Measurements from ENCODE around the gene ZSWIM3. TPM values are rescaled to one million over a fixed set of nuclear protein-coding genes. Genes with fewer than 3 reads are reported as not detected.

ZSWIM3 gene
- polyA plus RNA-seq, 1 donor from 2014 or later, result 14.3 TPM

DNA sequence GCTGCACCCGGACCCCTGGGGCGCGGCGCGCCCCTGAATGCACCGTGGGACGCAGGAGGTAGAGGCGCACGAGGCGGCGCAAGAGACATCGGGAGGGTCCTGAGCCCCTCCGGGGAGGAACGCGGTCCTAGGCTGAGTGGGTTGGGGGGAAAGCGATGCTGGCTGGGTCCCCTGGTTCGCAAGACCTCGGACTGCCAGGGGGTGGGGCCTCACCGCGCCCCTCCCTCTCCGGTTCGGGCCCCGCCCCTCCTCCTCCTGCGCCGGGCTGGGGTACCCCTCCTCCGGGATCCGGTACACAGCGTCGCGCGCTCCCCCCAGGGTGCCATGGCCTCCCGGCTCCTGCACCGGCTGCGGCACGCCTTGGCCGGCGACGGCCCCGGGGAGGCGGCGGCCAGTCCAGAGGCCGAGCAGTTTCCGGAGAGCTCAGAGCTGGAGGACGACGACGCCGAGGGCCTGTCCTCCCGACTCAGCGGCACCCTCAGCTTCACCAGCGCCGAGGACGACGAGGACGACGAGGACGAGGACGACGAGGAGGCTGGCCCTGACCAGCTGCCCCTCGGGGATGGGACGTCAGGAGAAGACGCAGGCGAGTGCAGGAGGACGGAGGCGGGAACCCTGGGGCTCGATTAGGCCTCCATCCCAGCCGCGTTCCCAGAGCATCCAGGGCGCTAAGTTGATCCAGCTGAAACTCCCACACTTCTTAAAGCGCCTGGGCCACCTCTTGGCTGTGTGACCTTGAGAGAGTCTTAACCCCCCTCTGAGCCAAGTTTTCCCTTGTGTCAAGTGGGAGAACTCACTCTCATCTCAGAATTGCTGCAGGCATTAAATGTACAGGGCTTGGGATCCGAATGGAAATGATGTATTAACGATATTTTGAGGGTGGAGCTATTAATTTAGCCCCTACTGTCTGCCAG, 23.3 kb upstream of the ZSWIM3 start:
- Histone ChIP-seq H3K79me2 (replicated peaks; ENCODE audit: insufficient read depth, low read length) (no peaks in the 10 kb centered on the region), H3K4me3 (ENCODE audit: low read length) (peak overlapping the region; percentile 76), H4K20me1 (ENCODE audit: insufficient read depth) (no peaks in the 10 kb centered on the region), H3K9ac (ENCODE audit: low read length) (peak overlapping the region; percentile 68), H2AFZ (ENCODE audit: low read depth, low read length) (peak overlapping the region; percentile 45), H3K27me3 (ENCODE audit: insufficient read depth, low read depth, low read length) (no peaks in the 10 kb centered on the region), H3K9me3 (ENCODE audit: low read length) (no peaks in the 10 kb centered on the region), H3F3A (ENCODE audit: insufficient read depth, low read length, poor library complexity, severe bottlenecking) (no peaks in the 10 kb centered on the region), H3K9me2 (ENCODE audit: insufficient read depth, low read length) (no peaks in the 10 kb centered on the region), H3K36me3 (ENCODE audit: insufficient read depth, low read length) (no peaks in the 10 kb centered on the region), H3K27ac (ENCODE audit: low read length) (no peak overlapping the region), H3K4me2 (ENCODE audit: low read length) (peak overlapping the region; percentile 48)
- no peak for TF ChIP-seq EP300 (conservative IDR thresholded peaks at IDR 0.05; ENCODE audit: poor library complexity, severe bottlenecking)
- TF ChIP-seq MXI1 (conservative IDR thresholded peaks at IDR 0.05; ENCODE audit: poor library complexity, severe bottlenecking), result peak; percentile 7
- TF ChIP-seq EZH2 (IDR thresholded peaks at IDR 0.05; ENCODE audit: borderline replicate concordance, insufficient read depth, low read length, poor library complexity, severe bottlenecking), result no peak
- TF ChIP-seq, protein P1, sequence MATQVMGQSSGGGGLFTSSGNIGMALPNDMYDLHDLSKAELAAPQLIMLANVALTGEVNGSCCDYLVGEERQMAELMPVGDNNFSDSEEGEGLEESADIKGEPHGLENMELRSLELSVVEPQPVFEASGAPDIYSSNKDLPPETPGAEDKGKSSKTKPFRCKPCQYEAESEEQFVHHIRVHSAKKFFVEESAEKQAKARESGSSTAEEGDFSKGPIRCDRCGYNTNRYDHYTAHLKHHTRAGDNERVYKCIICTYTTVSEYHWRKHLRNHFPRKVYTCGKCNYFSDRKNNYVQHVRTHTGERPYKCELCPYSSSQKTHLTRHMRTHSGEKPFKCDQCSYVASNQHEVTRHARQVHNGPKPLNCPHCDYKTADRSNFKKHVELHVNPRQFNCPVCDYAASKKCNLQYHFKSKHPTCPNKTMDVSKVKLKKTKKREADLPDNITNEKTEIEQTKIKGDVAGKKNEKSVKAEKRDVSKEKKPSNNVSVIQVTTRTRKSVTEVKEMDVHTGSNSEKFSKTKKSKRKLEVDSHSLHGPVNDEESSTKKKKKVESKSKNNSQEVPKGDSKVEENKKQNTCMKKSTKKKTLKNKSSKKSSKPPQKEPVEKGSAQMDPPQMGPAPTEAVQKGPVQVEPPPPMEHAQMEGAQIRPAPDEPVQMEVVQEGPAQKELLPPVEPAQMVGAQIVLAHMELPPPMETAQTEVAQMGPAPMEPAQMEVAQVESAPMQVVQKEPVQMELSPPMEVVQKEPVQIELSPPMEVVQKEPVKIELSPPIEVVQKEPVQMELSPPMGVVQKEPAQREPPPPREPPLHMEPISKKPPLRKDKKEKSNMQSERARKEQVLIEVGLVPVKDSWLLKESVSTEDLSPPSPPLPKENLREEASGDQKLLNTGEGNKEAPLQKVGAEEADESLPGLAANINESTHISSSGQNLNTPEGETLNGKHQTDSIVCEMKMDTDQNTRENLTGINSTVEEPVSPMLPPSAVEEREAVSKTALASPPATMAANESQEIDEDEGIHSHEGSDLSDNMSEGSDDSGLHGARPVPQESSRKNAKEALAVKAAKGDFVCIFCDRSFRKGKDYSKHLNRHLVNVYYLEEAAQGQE (IDR thresholded peaks at IDR 0.05; ENCODE audit: borderline replicate concordance), result no peak
- peak; percentile 25 for TF ChIP-seq POLR2AphosphoS5 (IDR thresholded peaks at IDR 0.05)

DNA sequence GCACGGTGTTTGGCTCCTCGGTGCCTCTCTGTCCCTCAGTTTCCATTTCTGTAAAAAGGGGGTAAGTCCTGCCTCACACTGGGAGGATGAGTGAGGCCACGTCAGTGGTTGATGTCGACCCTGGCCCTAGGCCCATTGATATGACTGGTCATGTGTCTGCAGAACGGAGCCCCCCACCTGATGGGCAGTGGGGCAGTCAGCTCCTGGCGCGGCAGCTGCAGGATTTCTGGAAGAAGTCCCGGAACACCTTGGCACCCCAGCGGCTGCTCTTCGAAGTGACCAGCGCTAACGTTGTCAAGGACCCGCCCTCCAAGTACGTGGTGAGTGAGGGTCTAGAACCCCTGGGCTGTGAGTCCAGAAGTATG, 22.6 kb upstream of the ZSWIM3 start:
- H3K27ac ChIP-seq (ENCODE audit: low read length), result no peak overlapping the region
- no peaks in the 10 kb centered on the region for H3F3A ChIP-seq (ENCODE audit: insufficient read depth, low read length, poor library complexity, severe bottlenecking)
- H3K9me2 ChIP-seq (ENCODE audit: insufficient read depth, low read length), result no peaks in the 10 kb centered on the region
- TF ChIP-seq EZH2 (IDR thresholded peaks at IDR 0.05; ENCODE audit: borderline replicate concordance, insufficient read depth, low read length, poor library complexity, severe bottlenecking), result no peak
- no peak for TF ChIP-seq TAF1 (IDR thresholded peaks at IDR 0.05; ENCODE audit: low read depth)
- no peak for TF ChIP-seq MXI1 (conservative IDR thresholded peaks at IDR 0.05; ENCODE audit: poor library complexity, severe bottlenecking)
- TF ChIP-seq POLR2AphosphoS5 (IDR thresholded peaks at IDR 0.05), result no peak
- TF ChIP-seq, protein P1 (IDR thresholded peaks at IDR 0.05; ENCODE audit: borderline replicate concordance), result no peak
- TF ChIP-seq RAD21 (conservative IDR thresholded peaks at IDR 0.05), result no peak
- TF ChIP-seq, protein P2, sequence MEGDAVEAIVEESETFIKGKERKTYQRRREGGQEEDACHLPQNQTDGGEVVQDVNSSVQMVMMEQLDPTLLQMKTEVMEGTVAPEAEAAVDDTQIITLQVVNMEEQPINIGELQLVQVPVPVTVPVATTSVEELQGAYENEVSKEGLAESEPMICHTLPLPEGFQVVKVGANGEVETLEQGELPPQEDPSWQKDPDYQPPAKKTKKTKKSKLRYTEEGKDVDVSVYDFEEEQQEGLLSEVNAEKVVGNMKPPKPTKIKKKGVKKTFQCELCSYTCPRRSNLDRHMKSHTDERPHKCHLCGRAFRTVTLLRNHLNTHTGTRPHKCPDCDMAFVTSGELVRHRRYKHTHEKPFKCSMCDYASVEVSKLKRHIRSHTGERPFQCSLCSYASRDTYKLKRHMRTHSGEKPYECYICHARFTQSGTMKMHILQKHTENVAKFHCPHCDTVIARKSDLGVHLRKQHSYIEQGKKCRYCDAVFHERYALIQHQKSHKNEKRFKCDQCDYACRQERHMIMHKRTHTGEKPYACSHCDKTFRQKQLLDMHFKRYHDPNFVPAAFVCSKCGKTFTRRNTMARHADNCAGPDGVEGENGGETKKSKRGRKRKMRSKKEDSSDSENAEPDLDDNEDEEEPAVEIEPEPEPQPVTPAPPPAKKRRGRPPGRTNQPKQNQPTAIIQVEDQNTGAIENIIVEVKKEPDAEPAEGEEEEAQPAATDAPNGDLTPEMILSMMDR (IDR thresholded peaks at IDR 0.05; ENCODE audit: poor library complexity, severe bottlenecking), result no peak
- TF ChIP-seq EP300 (conservative IDR thresholded peaks at IDR 0.05; ENCODE audit: poor library complexity, severe bottlenecking), result no peak
- no peak for TF ChIP-seq SMC3 (conservative IDR thresholded peaks at IDR 0.05; ENCODE audit: poor library complexity)
- H2AFZ ChIP-seq (ENCODE audit: low read depth, low read length), result no peak overlapping the region
- peak overlapping the region; percentile 76 for H3K4me3 ChIP-seq (ENCODE audit: low read length)
- no peaks in the 10 kb centered on the region for H3K9me3 ChIP-seq (ENCODE audit: low read length)
- H3K27me3 ChIP-seq (ENCODE audit: insufficient read depth, low read depth, low read length), result no peaks in the 10 kb centered on the region
- H3K36me3 ChIP-seq (ENCODE audit: insufficient read depth, low read length), result no peaks in the 10 kb centered on the region
- no peaks in the 10 kb centered on the region for H4K20me1 ChIP-seq (ENCODE audit: insufficient read depth)
- no peak overlapping the region for H3K4me2 ChIP-seq (ENCODE audit: low read length)
- no peak overlapping the region for H3K9ac ChIP-seq (ENCODE audit: low read length)
- no peaks in the 10 kb centered on the region for H3K79me2 ChIP-seq (replicated peaks; ENCODE audit: insufficient read depth, low read length)

Data from neural cell (in vitro differentiated cells).